Measurements from ENCODE around the gene FERMT1.

- TF ChIP-seq YY1 (IDR thresholded peaks at IDR 0.05; ENCODE audit: insufficient read depth, insufficient read length), result no peak
- TF ChIP-seq ZNF274 (IDR thresholded peaks at IDR 0.05; ENCODE audit: low read depth, low read length), result no peak
- no peak for TF ChIP-seq SUZ12 (IDR thresholded peaks at IDR 0.05; ENCODE audit: extremely low read depth, insufficient read depth, insufficient read length)
Measured at GRCh38 chr20:6055161-6055783, 67.6 kb downstream of the FERMT1 start.
